Measurements from ENCODE around the gene APOBEC3H. TPM values are rescaled to one million over a fixed set of nuclear protein-coding genes. Genes with fewer than 3 reads are reported as not detected.

Gene APOBEC3H
- total RNA-seq, 2 experiments from 2014 or later: 11.9 to 13.2 TPM

- intact Hi-C loops (cut with micrococcal nuclease): loop anchor here (1.0 kb wide), 2 partner anchors 116 to 253 kb away; no protein-coding TSS in a partner anchor
- peaks cover 7% of the 10 kb centered on the region for H3K4me1 Mint-ChIP-seq (ENCODE audit: low read depth)
- CTCF ChIA-PET: interaction anchor here (0.6 kb wide), 1 partner anchor 119 kb away, joined by 3 read pairs; no protein-coding TSS in a partner anchor
- no peak overlapping the region for H3K27ac Mint-ChIP-seq
- H3K27me3 Mint-ChIP-seq (ENCODE audit: low read depth): no peaks in the 10 kb centered on the region
- no peaks in the 10 kb centered on the region for H3K36me3 Mint-ChIP-seq (ENCODE audit: low read depth)
- no peak for DNase-seq
- no peaks in the 10 kb centered on the region for H3K9me3 Mint-ChIP-seq
- no peak overlapping the region for H3K4me3 Mint-ChIP-seq
Measured at GRCh38 chr22:39122772-39123470, 25.9 kb downstream of the APOBEC3H start.

GRCh38 chr22:39123751-39124581 lies 26.9 kb downstream of the APOBEC3H start:
- CTCF ChIA-PET: interaction anchor here (0.6 to 2.0 kb wide), 3 partner anchors 19 to 223 kb away, joined by 3 to 8 read pairs (median 4); no protein-coding TSS in a partner anchor
- Mint-ChIP-seq H3K27me3 (ENCODE audit: low read depth) (no peaks in the 10 kb centered on the region), H3K27ac (no peak overlapping the region), H3K9me3 (no peaks in the 10 kb centered on the region), H3K36me3 (ENCODE audit: low read depth) (no peaks in the 10 kb centered on the region), H3K4me3 (no peak overlapping the region), H3K4me1 (ENCODE audit: low read depth) (peaks cover 2% of the 10 kb centered on the region)
- intact Hi-C loops (cut with micrococcal nuclease): no loop called here
- DNase-seq: no peak

- peaks cover 2% of the 10 kb centered on the region for H3K4me1 Mint-ChIP-seq (ENCODE audit: low read depth)
- CTCF ChIA-PET: interaction anchor here (2.0 kb wide), 1 partner anchor 122 kb away, joined by 8 read pairs; no protein-coding TSS in a partner anchor
- H3K4me3 Mint-ChIP-seq: no peak overlapping the region
- H3K9me3 Mint-ChIP-seq: no peaks in the 10 kb centered on the region
- H3K27me3 Mint-ChIP-seq (ENCODE audit: low read depth): no peaks in the 10 kb centered on the region
- H3K27ac Mint-ChIP-seq: no peak overlapping the region
- intact Hi-C loops (cut with micrococcal nuclease): no loop called here
- no peaks in the 10 kb centered on the region for H3K36me3 Mint-ChIP-seq (ENCODE audit: low read depth)
- DNase-seq: no peak
Measured at GRCh38 chr22:39125622-39126021, 28.6 kb downstream of the APOBEC3H start.

DNA sequence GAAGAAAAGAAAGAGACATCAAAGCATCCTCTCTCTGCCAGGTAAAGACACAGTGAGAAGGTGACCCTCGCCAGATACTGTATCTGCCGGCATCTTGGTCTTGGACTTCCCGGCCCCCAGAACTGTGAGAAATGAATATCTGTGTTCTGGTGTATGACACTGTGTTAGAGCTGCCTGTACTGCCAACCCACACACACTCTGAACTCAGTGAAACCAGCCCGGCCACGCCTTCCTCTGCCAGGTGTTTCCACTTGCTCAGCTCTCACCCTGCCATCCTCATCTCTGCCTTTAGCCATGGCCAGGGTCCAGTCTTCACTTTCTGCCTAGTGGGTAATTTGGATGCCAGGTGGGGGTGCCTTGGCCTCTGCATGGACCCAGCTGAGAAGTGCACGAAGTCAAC lies 31.5 kb downstream of the APOBEC3H start:
- no peaks in the 10 kb centered on the region for H3K36me3 Mint-ChIP-seq (ENCODE audit: low read depth)
- no peaks in the 10 kb centered on the region for H3K27me3 Mint-ChIP-seq (ENCODE audit: low read depth)
- H3K4me1 Mint-ChIP-seq (ENCODE audit: low read depth): no peaks in the 10 kb centered on the region
- H3K4me3 Mint-ChIP-seq: no peak overlapping the region
- CTCF ChIA-PET: interaction anchor here (0.8 kb wide), 1 partner anchor 227 kb away, joined by 3 read pairs; no protein-coding TSS in a partner anchor
- intact Hi-C loops (cut with micrococcal nuclease): no loop called here
- H3K9me3 Mint-ChIP-seq: no peaks in the 10 kb centered on the region
- no peak overlapping the region for H3K27ac Mint-ChIP-seq
- no peak for DNase-seq

DNA sequence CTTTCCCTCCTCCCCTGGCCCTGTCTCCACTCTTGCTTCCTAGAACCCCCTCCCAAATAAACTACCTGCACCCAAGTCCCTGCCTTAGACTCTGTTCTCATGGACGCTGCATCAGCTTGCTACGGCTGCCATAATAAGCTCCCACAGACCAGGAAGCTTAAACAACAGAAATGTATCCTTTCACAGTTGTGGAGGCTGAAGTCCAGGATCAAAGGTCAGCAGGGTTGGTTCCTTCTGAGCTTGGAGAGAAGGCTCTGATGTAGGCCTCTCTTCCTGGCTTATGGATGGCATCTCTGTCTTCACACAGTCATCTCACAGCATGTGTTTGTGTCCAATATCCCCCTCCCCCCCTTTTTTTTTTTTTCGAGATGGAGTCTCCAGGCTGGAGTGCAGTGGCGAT lies 32.0 kb downstream of the APOBEC3H start:
- H3K27ac Mint-ChIP-seq: no peak overlapping the region
- CTCF ChIA-PET: no interaction called here
- intact Hi-C loops (cut with micrococcal nuclease): no loop called here
- no peaks in the 10 kb centered on the region for H3K9me3 Mint-ChIP-seq
- no peaks in the 10 kb centered on the region for H3K4me1 Mint-ChIP-seq (ENCODE audit: low read depth)
- DNase-seq: no peak
- H3K27me3 Mint-ChIP-seq (ENCODE audit: low read depth): no peaks in the 10 kb centered on the region
- no peaks in the 10 kb centered on the region for H3K36me3 Mint-ChIP-seq (ENCODE audit: low read depth)
- H3K4me3 Mint-ChIP-seq: no peak overlapping the region

- Mint-ChIP-seq H3K4me3 (no peak overlapping the region), H3K9me3 (no peaks in the 10 kb centered on the region), H3K27ac (no peak overlapping the region), H3K36me3 (ENCODE audit: low read depth) (no peaks in the 10 kb centered on the region), H3K4me1 (ENCODE audit: low read depth) (no peaks in the 10 kb centered on the region), H3K27me3 (ENCODE audit: low read depth) (no peaks in the 10 kb centered on the region)
- CTCF ChIA-PET: no interaction called here
- DNase-seq: no peak
- intact Hi-C loops (cut with micrococcal nuclease): no loop called here
Measured at GRCh38 chr22:39129746-39130145, 32.7 kb downstream of the APOBEC3H start.

DNA sequence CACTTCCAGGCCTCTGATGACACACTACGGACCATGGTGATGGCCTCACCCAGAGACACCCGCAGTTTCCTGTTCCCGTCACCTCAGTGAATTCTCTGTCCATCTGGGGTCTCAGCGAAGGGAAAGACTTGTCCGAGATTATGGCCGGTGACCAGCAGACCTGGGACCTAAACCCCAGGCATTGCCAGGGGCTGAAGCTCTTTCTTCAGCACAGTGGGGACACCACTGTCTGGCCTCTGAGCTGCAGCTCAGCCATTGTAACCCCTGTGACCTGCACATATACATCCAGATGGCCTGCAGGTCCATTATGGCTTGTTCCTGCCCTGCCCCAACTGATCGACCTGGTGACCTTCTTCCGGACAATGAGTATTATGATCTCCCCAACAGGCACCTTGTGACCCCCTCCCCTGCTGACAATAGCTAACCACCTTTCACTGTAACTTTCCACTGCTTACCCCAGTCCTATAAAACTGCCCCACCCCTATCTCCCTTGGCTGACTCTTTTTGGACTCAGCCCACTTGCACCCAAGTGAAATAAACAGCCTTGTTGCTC lies 33.2 kb downstream of the APOBEC3H start:
- Mint-ChIP-seq H3K4me1 (ENCODE audit: low read depth) (no peaks in the 10 kb centered on the region), H3K27me3 (ENCODE audit: low read depth) (no peaks in the 10 kb centered on the region), H3K4me3 (no peak overlapping the region), H3K36me3 (ENCODE audit: low read depth) (no peaks in the 10 kb centered on the region), H3K27ac (no peak overlapping the region), H3K9me3 (no peaks in the 10 kb centered on the region)
- DNase-seq: no peak
- CTCF ChIA-PET: no interaction called here
- intact Hi-C loops (cut with micrococcal nuclease): no loop called here

GRCh38 chr22:39130892-39131855 lies 34.1 kb downstream of the APOBEC3H start:
- CTCF ChIA-PET: no interaction called here
- intact Hi-C loops (cut with micrococcal nuclease): no loop called here
- no peak for DNase-seq
- H3K27me3 Mint-ChIP-seq (ENCODE audit: low read depth): no peaks in the 10 kb centered on the region
- no peaks in the 10 kb centered on the region for H3K9me3 Mint-ChIP-seq
- no peak overlapping the region for H3K27ac Mint-ChIP-seq
- H3K36me3 Mint-ChIP-seq (ENCODE audit: low read depth): no peaks in the 10 kb centered on the region
- no peaks in the 10 kb centered on the region for H3K4me1 Mint-ChIP-seq (ENCODE audit: low read depth)
- H3K4me3 Mint-ChIP-seq: no peak overlapping the region

DNA sequence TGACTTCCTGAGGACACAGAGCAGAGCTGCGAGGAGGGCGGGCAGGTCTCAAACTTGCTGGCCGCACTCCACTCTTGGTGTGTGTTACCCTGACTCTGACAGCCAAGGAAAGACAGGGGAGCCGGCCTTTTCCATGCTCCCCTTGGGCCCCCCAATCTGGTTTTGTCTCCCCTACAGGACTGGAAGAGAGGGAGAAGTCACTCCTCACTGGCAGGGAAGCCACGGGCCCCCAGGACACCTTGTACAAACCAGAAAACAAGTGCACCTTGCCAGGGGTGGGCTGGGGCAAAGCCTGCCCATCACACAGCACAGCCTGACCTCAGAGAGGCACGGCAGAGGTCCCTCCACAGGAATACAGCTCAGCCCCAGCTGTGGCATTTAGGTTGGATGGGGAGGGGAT lies 35.2 kb downstream of the APOBEC3H start:
- no peaks in the 10 kb centered on the region for H3K36me3 Mint-ChIP-seq (ENCODE audit: low read depth)
- no peaks in the 10 kb centered on the region for H3K9me3 Mint-ChIP-seq
- intact Hi-C loops (cut with micrococcal nuclease): no loop called here
- no peak for DNase-seq
- no peak overlapping the region for H3K4me3 Mint-ChIP-seq
- H3K27me3 Mint-ChIP-seq (ENCODE audit: low read depth): no peaks in the 10 kb centered on the region
- no peak overlapping the region for H3K27ac Mint-ChIP-seq
- H3K4me1 Mint-ChIP-seq (ENCODE audit: low read depth): no peaks in the 10 kb centered on the region
- CTCF ChIA-PET: no interaction called here

DNA sequence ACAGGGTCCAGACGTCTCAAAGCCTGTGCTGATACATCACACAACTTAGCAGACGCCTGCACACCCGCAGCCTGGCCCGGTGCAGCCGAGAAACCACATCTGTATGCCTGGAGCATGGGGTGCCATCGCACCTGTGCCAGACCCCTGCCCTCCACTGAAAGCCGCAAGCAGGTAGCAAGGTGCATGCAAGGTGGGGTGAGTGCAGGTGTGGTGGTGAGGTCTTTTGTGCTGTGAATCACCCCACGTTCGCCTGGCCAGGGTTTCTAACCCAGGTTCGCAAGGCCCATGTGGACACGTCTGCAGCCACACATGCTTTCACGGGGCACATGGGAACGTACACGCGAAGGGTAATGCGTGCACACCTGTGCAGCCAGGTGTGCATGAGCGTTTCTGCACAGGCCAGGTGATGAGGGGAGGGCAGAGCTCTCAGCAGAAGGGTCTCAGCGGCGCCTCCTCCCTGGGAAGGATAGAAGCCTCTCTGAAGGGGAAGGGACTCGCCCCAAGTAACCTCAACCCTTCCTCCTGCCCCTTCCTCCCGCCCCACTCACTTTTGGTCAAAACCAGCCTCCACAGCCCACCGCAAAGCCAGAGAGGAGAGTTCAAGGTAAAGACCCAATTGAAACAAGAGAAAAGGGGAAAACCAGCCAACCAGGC lies 36.0 kb downstream of the APOBEC3H start:
- Mint-ChIP-seq H3K4me1 (ENCODE audit: low read depth) (no peaks in the 10 kb centered on the region), H3K27ac (no peak overlapping the region), H3K9me3 (no peaks in the 10 kb centered on the region), H3K4me3 (no peak overlapping the region), H3K36me3 (ENCODE audit: low read depth) (no peaks in the 10 kb centered on the region), H3K27me3 (ENCODE audit: low read depth) (no peaks in the 10 kb centered on the region)
- intact Hi-C loops (cut with micrococcal nuclease): no loop called here
- no peak for DNase-seq
- CTCF ChIA-PET: no interaction called here

DNA sequence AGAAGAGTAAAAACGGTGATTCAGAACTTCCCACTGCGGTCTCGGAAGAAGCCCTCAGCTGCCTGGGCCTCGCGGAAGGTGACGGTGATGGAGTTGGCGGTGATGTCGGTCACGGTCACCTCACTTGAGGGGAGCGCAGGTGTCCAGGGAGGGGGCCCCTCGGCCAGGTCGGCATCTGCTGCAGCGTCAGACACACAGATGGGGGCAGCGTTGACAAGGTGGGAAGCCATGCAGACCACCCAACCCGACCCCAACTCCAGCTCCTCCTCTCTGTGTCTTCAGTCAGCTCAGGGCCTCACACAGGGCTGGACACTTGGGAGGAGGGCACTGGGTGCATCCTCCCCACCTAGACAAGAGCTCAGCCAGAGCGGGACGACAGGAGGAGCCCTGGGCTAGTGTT lies 36.8 kb downstream of the APOBEC3H start:
- no peak for DNase-seq
- H3K27me3 Mint-ChIP-seq (ENCODE audit: low read depth): no peaks in the 10 kb centered on the region
- H3K9me3 Mint-ChIP-seq: no peaks in the 10 kb centered on the region
- intact Hi-C loops (cut with micrococcal nuclease): no loop called here
- CTCF ChIA-PET: interaction anchor here (2.3 kb wide), 1 partner anchor 10 kb away, joined by 8 read pairs; no protein-coding TSS in a partner anchor
- H3K36me3 Mint-ChIP-seq (ENCODE audit: low read depth): no peaks in the 10 kb centered on the region
- no peak overlapping the region for H3K4me3 Mint-ChIP-seq
- peaks cover 5% of the 10 kb centered on the region for H3K4me1 Mint-ChIP-seq (ENCODE audit: low read depth)
- H3K27ac Mint-ChIP-seq: no peak overlapping the region
